NCI-H2029 treated with DMSO at 0.1 percent for 48 hours (cell line): ENCODE measurements around the gene ELMOD1.

Experiments used
- DNase-seq: peaks from one replicate; lab custom pipeline; 2025; lab: John Stamatoyannopoulos, UW

The ELMOD1 gene

DNA sequence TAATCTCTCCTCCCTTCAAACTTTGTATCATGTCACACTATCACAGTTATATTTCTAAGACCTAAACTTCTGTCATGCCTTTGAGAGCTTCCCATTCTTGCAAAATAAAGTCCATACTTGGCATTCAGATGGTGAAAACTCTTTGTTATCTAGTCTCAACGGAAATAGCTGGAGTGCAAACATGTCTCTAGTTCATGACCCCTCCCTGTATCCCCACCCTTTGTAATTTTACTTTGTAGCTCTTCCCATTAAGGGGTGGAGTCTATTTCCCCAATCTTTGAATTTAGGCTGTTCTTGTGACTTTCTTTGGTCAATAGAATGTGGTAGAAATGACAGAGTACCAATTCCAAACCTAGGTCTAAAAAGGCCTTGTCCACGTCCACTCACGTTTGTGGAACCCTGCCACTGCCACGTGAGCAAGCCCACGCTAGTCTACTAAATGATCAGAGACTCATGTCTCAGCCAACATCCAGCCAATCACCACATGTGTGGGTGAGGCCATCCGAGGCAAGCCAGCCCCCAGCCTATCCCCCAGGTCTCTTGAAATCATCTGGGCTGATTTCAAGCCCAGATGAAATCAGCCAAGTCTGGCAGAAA, 97.5 kb downstream of the ELMOD1 start:
- no peak for DNase-seq

DNA sequence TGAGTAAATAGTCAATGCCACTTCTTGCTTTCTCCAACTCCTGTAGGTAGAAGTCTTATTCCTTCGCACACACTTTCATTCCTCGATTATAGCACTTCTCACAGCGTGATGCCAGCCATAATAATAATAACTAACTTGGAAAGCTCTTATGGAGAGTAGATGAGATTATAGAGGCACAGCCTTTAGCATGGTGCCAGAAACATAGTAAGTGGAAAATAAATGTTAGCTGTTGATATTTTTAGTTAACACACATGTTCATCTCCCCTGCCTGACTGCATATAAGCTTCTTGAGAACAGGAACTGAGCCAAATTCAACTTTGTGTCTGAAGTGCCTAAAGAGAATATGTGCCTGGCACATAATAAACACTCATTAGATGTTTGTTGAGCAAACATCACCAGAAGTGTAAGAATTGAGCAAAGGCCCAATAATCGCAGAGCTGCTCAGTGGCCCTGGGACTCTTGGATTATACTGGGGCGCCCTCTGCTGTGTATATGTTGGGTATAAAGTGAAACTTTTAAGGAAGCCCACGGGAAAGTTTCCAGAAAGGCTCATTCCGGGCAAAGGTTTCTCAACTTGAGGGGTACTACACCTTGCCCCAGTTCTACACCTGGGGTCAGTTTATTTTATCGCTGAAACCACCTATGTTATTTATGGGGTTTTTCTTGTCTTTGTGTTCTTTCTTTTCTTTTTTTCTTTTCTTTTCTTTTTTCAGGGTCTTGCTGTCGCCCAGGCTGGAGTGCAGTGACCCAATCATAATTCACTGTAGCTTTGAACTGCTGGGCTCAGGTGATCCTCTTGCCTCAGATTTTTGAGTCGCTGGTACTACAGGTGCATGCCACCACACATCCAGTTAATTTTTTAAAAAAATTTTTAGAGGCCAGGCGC, 98.6 kb downstream of the ELMOD1 start:
- DNase-seq, result peak; percentile 85

DNA sequence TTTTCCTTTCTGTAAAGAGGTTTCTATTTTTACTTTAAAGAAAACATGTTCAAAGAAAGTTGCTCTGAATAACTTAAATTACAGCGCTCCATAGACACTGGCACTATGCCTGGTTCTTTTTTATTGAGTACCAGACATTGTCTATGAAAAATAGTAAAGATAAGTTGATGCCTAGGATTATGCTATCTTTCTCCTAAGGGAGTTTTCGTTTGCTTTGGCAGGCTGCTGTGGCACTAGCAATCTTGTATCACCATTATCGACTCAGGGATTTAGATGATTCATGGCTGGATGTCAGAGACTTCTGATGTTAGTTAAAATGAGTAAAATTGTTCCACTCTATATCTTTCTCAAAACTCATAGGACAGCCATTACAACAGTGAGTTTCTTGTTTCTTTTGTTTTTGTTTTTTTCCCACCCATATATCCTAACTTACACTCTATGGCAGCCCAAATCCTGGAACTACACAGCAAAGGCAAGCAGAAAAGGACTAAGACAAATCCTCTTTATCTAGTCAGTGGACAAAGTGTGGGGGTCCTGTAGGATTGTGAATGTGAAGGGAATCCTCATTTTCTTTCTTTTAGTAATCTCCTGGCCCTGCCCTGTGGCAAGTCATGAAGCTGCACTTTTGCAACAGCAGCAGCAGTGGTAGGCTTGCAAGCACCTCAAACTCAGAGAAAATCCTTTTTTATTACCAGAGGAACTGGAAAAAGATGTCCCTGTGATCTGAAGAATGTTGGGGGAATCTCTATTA, 100.2 kb downstream of the ELMOD1 start:
- DNase-seq, result no peak

DNA sequence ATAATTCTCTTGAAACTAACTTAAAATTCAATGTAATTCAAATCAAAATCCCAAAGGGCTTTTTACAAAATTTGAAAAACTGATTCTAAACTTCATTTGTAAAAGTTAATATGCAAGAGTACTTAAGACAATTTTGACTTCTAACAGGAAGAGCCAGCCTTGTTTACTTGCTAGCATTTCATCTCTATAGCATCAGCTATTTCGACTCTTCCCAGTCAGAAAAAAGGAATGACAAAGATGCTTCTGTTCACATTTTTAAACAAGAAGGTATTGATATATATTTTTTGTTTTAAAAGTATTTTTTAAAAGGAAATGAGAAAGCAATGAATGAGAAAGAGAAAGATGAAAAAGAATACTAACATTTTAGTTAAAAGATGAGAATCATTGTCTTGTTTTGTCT, 104.5 kb downstream of the ELMOD1 start:
- no peak for DNase-seq

DNA sequence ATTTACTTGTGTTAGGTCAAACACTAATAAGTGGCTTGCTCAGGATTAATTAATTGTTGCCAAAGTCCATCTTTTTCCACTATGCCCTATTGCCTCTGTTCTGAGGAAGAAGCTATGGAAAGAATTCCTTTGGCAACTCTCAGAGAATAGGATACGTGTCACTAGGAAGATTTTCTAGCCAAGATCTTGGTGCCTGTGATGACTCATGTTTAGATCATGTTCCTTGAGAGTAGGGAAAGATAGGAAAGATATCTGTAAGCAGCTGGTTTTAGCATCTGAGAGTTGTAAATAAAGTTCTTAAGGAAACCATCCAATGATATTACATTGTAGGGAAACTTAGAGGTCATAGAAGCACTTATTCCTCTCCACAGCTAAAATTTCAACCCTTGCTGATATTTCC, 105.2 kb downstream of the ELMOD1 start:
- no peak for DNase-seq

DNA sequence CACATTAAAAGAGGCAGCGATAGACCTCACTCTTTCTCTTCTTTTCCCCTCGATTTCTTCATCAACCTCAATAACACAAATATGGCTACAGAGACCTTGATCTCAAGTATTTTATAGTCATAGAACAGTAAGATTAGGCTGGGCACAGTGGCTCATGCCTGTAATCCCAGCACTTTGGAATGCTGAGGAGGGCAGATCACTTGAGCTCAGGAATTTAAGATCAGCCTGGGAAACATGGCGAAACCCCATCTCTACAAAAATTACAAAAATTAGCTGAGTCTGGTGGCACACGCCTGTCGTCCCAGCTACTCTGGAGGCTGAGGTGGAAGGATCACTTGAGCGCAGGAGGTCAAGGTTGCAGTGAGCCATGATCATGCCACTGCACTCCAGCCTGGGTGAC, 106.3 kb downstream of the ELMOD1 start:
- DNase-seq, result no peak

DNA sequence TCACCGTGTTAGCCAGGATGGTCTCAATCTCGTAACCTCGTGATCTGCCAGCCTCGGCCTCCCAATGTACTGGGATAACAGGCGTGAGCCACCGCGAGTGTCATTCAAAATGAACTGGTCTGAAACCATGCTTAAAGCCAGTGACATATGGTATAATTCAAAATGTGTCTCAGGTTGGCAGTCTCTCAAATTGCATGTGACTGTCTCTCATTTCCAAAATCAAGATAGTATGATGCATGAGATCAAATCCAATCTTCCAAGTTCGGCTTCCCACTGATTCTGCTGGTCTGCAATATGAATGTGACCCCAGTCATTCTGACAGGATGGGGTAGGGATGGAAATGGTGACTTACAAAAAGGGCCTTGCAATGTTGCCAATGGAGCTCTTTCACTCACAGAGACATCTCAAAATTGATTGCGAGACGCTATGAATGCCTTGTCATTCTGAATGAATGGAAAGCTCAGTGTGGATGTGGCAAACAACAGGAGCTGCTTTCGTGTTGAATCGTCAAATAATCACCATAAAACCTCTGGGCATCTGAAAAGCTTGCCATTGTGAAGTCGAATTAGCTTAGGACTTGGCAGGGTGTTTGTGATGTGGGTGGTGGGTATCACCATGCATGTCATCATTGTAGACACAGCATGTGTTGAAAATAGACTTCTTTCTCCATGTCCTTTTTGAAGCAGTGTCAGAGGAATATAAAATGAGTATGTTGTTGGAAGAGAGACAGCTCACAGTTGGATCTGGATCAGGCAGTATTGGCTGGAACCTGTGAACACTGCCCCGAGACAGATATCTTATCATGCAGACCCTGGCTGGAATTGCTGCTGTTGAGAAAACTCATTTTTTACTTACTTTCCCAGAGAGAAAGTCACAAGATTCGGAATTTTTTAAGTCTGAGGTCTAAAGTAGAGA, 108.7 kb downstream of the ELMOD1 start:
- DNase-seq, result no peak

DNA sequence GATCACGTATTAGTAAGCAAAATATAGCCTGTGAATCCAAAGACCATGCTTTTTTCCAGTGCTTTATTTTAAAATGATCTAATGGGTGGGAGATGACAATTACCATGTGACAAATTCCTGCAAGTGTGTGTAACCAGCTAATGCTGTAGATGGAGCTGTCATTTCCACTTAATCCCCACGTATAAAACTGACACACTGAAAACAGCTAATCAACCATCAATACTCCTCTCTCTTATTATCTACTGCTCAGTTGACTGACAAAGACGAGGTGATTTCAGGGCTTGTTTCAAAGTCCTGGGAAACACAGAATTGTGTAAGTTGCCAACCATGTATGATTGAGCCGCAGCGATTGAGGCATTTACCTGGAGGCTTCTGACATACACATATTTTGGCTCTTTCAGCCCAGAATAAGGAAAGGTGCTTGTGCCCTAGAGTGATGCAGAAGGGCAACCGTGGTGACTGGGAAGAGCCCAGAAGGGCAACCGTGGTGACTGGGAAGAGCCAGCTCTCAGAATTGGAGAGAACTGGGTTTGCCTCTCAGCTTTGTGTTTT, 111.2 kb downstream of the ELMOD1 start:
- DNase-seq, result no peak

DNA sequence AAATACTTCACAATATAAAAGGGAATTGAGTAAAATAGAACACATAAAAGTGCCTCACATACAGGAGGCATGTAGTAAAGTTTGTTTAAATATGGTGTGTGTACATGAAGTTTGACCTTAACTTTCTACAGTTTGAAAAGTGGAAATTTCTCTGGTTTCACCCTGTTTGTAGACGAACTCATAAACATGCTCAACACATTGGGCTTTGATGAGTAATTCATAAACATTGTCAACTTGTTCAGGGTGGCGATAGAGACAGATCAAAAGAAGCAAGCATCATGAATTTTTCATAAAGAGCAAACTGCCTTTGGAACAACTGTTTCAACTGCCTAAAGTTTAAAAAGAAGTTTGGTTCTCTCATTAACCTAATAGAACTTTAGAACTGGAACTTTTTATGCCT, 111.8 kb downstream of the ELMOD1 start:
- no peak for DNase-seq

DNA sequence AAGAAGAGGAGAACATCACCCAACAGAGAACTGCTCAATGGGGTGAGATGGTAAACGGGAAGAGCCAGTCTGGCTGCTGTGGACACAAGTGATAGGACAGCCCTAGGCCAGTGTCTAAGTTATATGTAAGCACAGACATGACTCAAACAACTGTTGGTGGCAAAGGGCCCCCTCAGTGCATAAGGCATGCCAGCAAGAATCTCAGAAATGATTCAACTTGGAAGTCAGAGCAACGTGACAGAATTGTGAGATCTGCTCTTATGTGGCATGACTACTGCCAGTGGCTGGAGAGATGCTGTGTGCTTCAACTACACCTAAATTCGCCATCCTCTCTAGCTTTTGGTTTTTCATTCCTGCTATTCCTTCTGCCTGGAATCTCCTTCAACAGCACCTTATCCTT, 113.5 kb downstream of the ELMOD1 start:
- DNase-seq, result no peak

DNA sequence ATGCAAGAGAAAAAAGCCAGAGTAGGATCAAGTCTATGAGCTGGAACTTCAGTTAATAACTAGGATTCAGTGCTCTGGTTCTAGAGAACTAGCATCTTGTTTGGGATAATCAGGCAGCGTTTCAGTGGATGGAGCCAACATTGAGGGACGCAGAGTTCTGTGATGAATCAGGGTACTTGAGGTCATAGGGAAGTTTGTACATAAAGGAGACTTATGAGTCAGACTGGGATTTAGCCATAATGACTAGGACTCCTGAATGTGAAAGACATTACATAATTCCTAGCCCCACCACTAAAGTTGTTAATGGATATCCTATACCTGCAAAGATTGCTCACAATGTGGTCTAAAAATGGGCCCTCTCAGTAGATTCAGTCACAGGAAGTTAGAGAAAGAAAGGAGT, 114.1 kb downstream of the ELMOD1 start:
- no peak for DNase-seq

DNA sequence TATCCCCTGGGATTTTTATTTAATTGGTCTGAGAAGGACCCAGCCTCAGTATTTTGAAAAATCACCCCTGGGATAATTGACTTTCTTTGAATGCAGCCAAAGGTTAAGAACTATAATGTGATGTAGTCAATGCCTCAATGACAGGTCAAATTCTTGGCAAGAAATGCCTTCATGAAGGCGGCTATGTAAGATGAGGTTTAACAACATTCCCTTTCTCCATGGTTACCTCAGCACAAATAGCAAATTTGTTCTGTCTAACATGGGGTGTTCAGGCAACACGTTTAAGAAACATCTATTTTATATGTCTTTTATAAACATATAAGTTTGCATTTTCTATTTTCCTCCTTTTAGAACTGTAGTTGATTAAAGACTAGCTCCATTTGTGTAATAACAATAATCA, 115.6 kb downstream of the ELMOD1 start:
- DNase-seq, result no peak

DNA sequence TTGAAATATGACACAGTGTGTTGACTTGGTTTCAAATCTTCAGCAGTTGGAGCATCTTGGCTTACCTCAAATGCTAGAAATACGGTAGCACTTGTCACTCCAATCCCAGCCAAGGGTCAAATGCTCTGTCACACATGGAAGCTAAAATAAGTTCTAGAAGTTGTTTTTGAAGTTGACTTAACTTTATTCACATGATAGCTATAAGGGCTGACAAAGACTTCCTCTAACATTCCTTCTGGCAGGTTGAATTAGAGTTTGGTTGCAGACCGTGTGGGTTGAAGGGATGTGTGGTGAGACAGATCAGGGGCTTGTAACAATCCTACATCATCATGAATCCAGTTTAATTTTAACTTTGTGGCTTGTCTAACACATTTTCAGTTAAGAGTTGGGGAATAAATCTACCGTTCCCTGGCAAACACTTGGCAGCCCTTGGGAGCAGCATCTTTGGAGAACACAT, 116.3 kb downstream of the ELMOD1 start:
- DNase-seq, result no peak

DNA sequence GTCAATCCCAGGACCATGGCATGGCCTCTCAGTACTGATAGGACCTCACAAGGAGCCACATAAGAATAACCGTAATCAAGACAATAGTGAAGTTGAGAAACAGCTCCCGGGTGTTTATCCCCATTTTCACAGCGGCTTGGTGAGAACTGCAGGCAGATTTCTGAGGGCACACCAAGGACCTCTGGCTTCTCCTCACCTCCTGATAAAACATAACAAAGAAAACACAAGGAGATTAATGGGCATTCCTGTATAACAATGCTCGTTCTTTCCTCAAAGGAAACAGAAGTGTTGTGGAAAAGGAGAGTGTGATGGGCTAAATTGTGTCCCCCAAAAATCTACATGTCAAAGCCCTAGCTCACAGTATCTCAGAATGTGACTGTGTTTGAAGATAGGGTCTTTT, 116.9 kb downstream of the ELMOD1 start:
- DNase-seq, result no peak

DNA sequence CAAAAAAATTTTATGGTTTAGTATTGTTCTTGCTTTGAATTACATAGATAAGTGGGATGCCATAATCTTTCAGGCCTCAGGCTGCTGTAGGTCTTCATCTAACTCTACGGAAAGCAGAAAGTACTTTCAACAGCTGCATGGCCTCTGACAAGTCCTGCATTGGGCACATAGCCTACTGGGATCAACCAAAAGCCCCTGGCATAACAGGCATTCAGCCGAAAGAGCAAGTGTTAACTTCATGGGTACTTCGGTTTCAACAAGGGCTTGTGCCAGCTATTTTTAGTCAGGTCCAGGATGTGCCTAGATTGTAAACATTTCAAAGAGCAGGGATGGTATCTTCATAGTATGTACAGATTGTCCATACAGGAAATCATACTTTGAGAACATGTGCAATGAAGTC, 117.8 kb downstream of the ELMOD1 start:
- DNase-seq, result no peak

DNA sequence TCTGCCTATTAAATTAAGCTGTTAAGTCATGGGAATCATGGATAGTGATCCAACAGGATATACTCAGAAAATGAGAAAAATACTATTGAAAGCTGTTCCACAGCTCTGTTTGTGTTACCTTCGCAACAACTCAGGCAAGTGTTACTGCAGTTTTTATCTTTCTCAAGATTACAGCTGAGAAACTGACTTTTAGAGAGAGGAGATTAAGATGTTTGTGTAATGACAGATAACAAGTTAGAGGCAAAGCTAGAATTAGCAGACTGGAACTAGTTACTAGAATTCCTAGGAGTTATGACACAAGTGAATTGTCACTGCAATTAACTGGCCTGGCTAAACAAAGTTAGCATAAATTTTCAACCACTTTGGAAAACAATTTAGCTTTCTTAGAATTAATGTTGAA, 119.4 kb downstream of the ELMOD1 start:
- DNase-seq, result no peak

DNA sequence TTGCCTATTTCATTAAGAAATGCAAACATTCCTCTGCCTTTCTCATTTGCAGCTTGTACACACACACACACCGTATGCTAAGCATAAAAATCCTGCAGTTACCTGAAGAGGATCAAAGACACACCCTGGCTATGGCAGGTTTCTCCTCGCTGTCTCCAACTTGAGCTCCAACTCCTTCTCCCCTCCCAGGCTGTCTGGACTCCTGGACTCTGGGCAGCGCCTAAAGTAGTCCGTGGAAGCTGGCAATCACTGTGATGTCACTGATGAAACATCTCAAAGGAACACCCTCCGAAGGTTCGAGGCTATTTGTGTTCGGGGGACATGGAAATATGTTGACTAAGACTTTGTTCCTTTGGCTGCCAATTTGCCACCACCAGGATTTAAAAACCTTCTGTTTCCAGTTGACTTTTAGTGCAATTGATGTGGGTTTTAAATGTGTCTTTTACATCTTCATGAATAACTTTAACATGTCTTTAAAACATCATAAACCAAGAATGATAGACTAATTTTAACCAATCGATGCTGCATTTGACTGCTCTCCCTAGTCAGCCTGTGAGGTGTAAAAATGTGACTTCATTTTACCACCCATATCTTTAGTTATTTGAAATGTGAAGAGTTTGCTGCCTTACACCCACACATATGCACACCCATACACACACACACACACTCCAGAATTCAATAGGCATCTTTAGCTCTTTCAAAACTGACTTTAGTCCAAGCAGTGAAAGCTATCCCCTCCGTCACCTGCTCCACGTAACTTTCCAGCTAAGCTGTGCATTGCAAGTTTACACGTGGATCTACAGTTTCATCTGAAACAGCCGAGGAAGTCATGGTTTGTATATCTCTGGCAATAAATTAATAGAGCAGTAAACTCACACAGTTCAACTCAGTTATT, 121.2 kb downstream of the ELMOD1 start, which contains the start of gene SLN:
SLN (minus strand) TSS at position 196 of the 895 bp plus-strand sequence.
- DNase-seq, result no peak

DNA sequence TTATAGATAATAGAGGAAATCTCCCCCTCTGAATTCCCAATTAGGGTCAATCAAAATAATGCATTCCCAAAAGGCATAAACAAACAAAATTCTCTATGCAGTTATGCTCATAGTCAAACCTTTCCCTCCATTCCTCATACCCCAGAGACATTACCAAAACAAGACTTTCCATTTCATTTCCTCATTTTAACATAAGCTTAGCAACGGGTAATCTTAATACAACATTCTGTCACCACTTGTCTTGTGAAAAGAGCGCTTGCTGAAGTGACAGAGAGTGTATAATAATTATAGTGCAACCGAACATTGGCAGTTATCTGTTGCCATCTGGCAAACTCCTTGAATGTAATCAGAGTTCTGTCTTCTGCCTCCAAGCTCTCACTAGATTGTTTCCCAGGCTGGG, 122.1 kb downstream of the ELMOD1 start:
- DNase-seq, result no peak
